ENCODE measurements around the gene NTMT1.
"Not testable (repeated sequence)": the region's sequence is repeated elsewhere in the genome, so short reads cannot be mapped to it uniquely, and the experiment has no call there.

The NTMT1 gene

DNA sequence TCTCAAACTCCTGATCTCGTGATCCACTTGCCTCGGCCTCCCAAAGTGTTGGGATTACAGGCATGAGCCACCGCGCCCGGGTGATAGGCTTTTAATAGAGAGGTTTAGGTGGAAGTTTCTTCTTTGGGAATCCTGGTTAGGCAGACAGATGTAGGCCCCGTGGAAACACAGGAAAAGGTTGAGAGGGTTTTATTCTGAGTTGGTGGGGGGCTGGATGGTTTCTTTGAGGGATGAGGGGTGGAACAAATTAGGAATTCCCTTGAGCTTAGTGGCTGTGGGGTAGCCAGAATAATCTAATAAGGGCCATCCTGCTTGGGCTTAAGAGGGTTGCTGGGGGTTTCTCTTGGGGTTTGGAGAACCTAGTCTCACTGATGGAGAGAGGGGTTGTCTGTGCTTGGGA lies 35.5 kb upstream of the NTMT1 start:
- Histone ChIP-seq H3K9me3 (ENCODE audit: insufficient read depth, low read depth, low read length) (no peaks in the 10 kb centered on the region), H3K9me2 (replicated peaks; ENCODE audit: low read depth, low read length) (no peaks in the 10 kb centered on the region), H3K27me3 (ENCODE audit: insufficient read depth, low read length, poor library complexity, severe bottlenecking) (no peaks in the 10 kb centered on the region)

DNA sequence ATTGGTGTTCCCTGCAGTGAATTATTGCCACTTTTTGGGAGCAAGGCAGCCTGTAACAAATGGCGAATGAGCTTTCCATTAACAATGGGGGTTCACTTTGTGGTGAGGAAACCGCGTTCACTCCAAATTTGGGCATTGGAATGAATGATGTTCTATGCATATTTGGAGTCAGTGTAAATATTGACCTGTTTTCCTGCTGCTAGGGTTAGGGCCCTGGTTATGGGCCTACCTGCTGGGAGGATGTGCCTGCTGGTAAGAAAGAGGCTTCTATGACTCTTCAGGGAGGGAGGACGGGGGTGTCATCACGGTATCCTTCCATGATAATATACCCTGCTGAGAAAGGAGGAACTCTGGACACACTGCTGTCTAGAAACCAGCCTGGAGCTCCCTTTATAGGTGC lies 34.0 kb upstream of the NTMT1 start:
- H4K20me1 ChIP-seq (ENCODE audit: insufficient read depth, low read length, poor library complexity, severe bottlenecking) = no peaks in the 10 kb centered on the region
- no peaks in the 10 kb centered on the region for H3K4me1 ChIP-seq (ENCODE audit: insufficient read depth, low read length, poor library complexity, severe bottlenecking)
- no peaks in the 10 kb centered on the region for H3F3A ChIP-seq (ENCODE audit: low read depth)
- H3K4me3 ChIP-seq (ENCODE audit: low read length, poor library complexity, severe bottlenecking) = no peak overlapping the region
- H3K9ac ChIP-seq (ENCODE audit: low read depth, low read length, poor library complexity, severe bottlenecking) = no peak overlapping the region
- no peaks in the 10 kb centered on the region for H3K79me2 ChIP-seq (ENCODE audit: insufficient read depth, low read length)
- H3K9me3 ChIP-seq (ENCODE audit: insufficient read depth, low read depth, low read length) = no peaks in the 10 kb centered on the region
- H3K27me3 ChIP-seq (ENCODE audit: insufficient read depth, low read length, poor library complexity, severe bottlenecking) = no peaks in the 10 kb centered on the region
- no peak overlapping the region for H2AFZ ChIP-seq (ENCODE audit: low read length)
- no peaks in the 10 kb centered on the region for H3K9me2 ChIP-seq (replicated peaks; ENCODE audit: low read depth, low read length)
- no peak overlapping the region for H3K4me2 ChIP-seq (ENCODE audit: low read depth, low read length, poor library complexity, severe bottlenecking)
- H3K36me3 ChIP-seq (ENCODE audit: insufficient read depth, low read length) = no peaks in the 10 kb centered on the region
- no peak for TF ChIP-seq EZH2phosphoT487 (IDR thresholded peaks at IDR 0.05; ENCODE audit: borderline replicate concordance)
- TF ChIP-seq, protein P1, sequence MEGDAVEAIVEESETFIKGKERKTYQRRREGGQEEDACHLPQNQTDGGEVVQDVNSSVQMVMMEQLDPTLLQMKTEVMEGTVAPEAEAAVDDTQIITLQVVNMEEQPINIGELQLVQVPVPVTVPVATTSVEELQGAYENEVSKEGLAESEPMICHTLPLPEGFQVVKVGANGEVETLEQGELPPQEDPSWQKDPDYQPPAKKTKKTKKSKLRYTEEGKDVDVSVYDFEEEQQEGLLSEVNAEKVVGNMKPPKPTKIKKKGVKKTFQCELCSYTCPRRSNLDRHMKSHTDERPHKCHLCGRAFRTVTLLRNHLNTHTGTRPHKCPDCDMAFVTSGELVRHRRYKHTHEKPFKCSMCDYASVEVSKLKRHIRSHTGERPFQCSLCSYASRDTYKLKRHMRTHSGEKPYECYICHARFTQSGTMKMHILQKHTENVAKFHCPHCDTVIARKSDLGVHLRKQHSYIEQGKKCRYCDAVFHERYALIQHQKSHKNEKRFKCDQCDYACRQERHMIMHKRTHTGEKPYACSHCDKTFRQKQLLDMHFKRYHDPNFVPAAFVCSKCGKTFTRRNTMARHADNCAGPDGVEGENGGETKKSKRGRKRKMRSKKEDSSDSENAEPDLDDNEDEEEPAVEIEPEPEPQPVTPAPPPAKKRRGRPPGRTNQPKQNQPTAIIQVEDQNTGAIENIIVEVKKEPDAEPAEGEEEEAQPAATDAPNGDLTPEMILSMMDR (conservative IDR thresholded peaks at IDR 0.05; ENCODE audit: low read length) = no peak

More for the DNA sequence above, 35.5 kb upstream of the NTMT1 start:
- Histone ChIP-seq H3K9ac (ENCODE audit: low read depth, low read length, poor library complexity, severe bottlenecking) (no peak overlapping the region), H2AFZ (ENCODE audit: low read length) (no peak overlapping the region), H3K4me2 (ENCODE audit: low read depth, low read length, poor library complexity, severe bottlenecking) (no peak overlapping the region), H4K20me1 (ENCODE audit: insufficient read depth, low read length, poor library complexity, severe bottlenecking) (no peaks in the 10 kb centered on the region), H3K4me1 (ENCODE audit: insufficient read depth, low read length, poor library complexity, severe bottlenecking) (peaks cover 7% of the 10 kb centered on the region), H3K79me2 (ENCODE audit: insufficient read depth, low read length) (no peaks in the 10 kb centered on the region), H3K4me3 (ENCODE audit: low read length, poor library complexity, severe bottlenecking) (no peak overlapping the region), H3K36me3 (ENCODE audit: insufficient read depth, low read length) (no peaks in the 10 kb centered on the region), H3F3A (ENCODE audit: low read depth) (no peaks in the 10 kb centered on the region)
- no peak for TF ChIP-seq EZH2phosphoT487 (IDR thresholded peaks at IDR 0.05; ENCODE audit: borderline replicate concordance)
- TF ChIP-seq, protein P1 (conservative IDR thresholded peaks at IDR 0.05; ENCODE audit: low read length) = no peak

DNA sequence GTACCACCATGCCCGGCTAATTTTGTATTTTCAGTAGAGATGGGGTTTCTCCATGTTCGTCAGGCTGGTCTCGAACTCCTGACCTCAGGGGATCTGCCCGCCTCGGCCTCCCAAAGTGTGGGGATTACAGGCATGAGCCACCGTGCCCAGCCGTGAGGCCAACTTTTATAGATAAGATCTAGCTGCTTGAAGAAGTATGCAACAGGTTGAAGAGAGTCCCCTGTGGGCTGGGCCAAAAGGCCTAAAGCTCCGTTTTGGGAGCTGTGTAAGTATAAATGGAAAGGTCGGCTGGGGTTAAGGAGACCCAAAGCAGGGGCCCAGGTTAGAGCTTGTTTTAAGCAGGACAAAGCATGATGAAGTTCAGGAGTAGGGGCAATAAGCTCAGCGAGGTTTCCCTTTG lies 33.2 kb upstream of the NTMT1 start:
- not testable (repeated sequence) for H3K4me2 ChIP-seq (ENCODE audit: low read depth, low read length, poor library complexity, severe bottlenecking); H3K79me2 ChIP-seq (ENCODE audit: insufficient read depth, low read length); H3F3A ChIP-seq (ENCODE audit: low read depth); H3K36me3 ChIP-seq (ENCODE audit: insufficient read depth, low read length); H2AFZ ChIP-seq (ENCODE audit: low read length); H3K4me1 ChIP-seq (ENCODE audit: insufficient read depth, low read length, poor library complexity, severe bottlenecking); H3K9me2 ChIP-seq (replicated peaks; ENCODE audit: low read depth, low read length); H3K4me3 ChIP-seq (ENCODE audit: low read length, poor library complexity, severe bottlenecking); H3K9me3 ChIP-seq (ENCODE audit: insufficient read depth, low read depth, low read length); H4K20me1 ChIP-seq (ENCODE audit: insufficient read depth, low read length, poor library complexity, severe bottlenecking); H3K27me3 ChIP-seq (ENCODE audit: insufficient read depth, low read length, poor library complexity, severe bottlenecking); H3K9ac ChIP-seq (ENCODE audit: low read depth, low read length, poor library complexity, severe bottlenecking)

DNA sequence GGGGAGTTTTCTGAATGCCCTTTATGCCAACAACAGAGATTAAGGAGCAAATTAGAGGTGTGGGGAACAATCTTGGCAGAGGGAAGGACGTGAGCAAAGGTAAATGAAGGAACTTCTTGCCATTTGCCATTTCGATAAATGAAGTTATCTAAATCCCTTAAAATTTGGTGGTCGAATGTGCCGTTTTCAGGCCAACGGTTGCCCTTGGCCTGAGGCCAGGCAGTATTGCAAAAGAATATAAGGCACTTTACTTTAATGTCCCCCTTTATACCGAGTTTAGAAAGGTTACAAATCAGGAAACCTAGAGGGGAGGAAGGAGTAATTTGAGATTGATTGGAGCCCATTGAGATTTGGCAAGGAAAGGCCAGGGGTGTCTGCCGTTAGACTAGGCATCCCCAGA lies 31.3 kb upstream of the NTMT1 start:
- no peaks in the 10 kb centered on the region for H3K36me3 ChIP-seq (ENCODE audit: insufficient read depth, low read length)
- H4K20me1 ChIP-seq (ENCODE audit: insufficient read depth, low read length, poor library complexity, severe bottlenecking) = no peaks in the 10 kb centered on the region
- no peaks in the 10 kb centered on the region for H3K9me3 ChIP-seq (ENCODE audit: insufficient read depth, low read depth, low read length)
- TF ChIP-seq EZH2phosphoT487 (IDR thresholded peaks at IDR 0.05; ENCODE audit: borderline replicate concordance) = no peak
- TF ChIP-seq, protein P1 (conservative IDR thresholded peaks at IDR 0.05; ENCODE audit: low read length) = no peak
- H3K27me3 ChIP-seq (ENCODE audit: insufficient read depth, low read length, poor library complexity, severe bottlenecking) = no peaks in the 10 kb centered on the region
- no peak overlapping the region for H2AFZ ChIP-seq (ENCODE audit: low read length)
- H3K9me2 ChIP-seq (replicated peaks; ENCODE audit: low read depth, low read length) = no peaks in the 10 kb centered on the region
- H3K4me1 ChIP-seq (ENCODE audit: insufficient read depth, low read length, poor library complexity, severe bottlenecking) = no peaks in the 10 kb centered on the region
- no peak overlapping the region for H3K9ac ChIP-seq (ENCODE audit: low read depth, low read length, poor library complexity, severe bottlenecking)
- no peak overlapping the region for H3K4me3 ChIP-seq (ENCODE audit: low read length, poor library complexity, severe bottlenecking)
- no peaks in the 10 kb centered on the region for H3F3A ChIP-seq (ENCODE audit: low read depth)
- no peak overlapping the region for H3K4me2 ChIP-seq (ENCODE audit: low read depth, low read length, poor library complexity, severe bottlenecking)
- no peaks in the 10 kb centered on the region for H3K79me2 ChIP-seq (ENCODE audit: insufficient read depth, low read length)

All from Loucy (cell line).